HepG2 (cell line): Measurements from ENCODE around the gene KAT7. TPM values are rescaled to one million over a fixed set of nuclear protein-coding genes. Genes with fewer than 3 reads are reported as not detected.

Source experiments
- PATZ1 ChIP-seq: sonication (generic); formaldehyde crosslinking; IDR thresholded peaks from 2 replicates; pipeline ENCODE4 v1.4.0; 2020; ENCODE audit warnings: missing genetic modification reagents
- POGK ChIP-seq: sonication (generic); formaldehyde crosslinking; conservative IDR thresholded peaks from 2 replicates; pipeline ENCODE4 v1.8.0; 2022; ENCODE audit warnings: mild to moderate bottlenecking, moderate library complexity, missing genetic modification reagents
- ZBTB40 ChIP-seq, 2 experiments: fragments of 450-650 bp in 1 of 2; sonication (generic) in 1 of 2; formaldehyde crosslinking in 1 of 2; IDR thresholded peaks; 2 replicates each; pipeline versions ENCODE4 v1.6.1 to v1.8.0; 2016 to 2022; ENCODE audit warnings: antibody characterized with exemption in 1 of 2, mild to moderate bottlenecking in 1 of 2, missing genetic modification reagents in 1 of 2
- ZBTB7B ChIP-seq: sonication (generic); formaldehyde crosslinking; IDR thresholded peaks from 2 replicates; pipeline ENCODE4 v1.4.0; 2020; ENCODE audit warnings: missing genetic modification reagents
- ZNF407 ChIP-seq: sonication (generic); formaldehyde crosslinking; IDR thresholded peaks from one replicate; pipeline ENCODE4 v1.5.1; 2020; ENCODE audit warnings: mild to moderate bottlenecking, missing genetic modification reagents; ENCODE audit errors: not compliant biosample characterization
- polyA plus RNA-seq, 8 experiments: library from polyadenylated mRNA; depleted of rRNA in 3 of 8; stranded (reverse) in 7 of 8; unstranded in 1 of 8; fragments of >200 nt; fragmentation: Illumina TruSeq in 4 of 8; extraction: Trizol in 4 of 8; gene quantifications; 2 replicates each; pipeline versions ENCODE4 v1.2.1 to v1.2.3, GENCODE V29; 2011 to 2016; ENCODE audit warnings: low read depth in 4 of 8, missing spikeins in 1 of 8, mixed read lengths in 1 of 8; ENCODE audit not compliant: insufficient read depth in 1 of 8
- total RNA-seq, 5 experiments: library from RNA; depleted of rRNA; stranded (reverse); fragments of >200 nt; fragmentation: Illumina TruSeq; extraction: Trizol; gene quantifications; 2 replicates each; pipeline ENCODE4 v1.2.3, GENCODE V29; 2016; ENCODE audit warnings: low read depth in 1 of 5

Gene KAT7
- total and polyA plus RNA-seq, 2 of the 13 experiments (the other 11 are each of a cell fraction or from before 2014, with no cell fraction given) = 21.2 to 39.2 TPM

- TF ChIP-seq ZBTB40 (IDR thresholded peaks at IDR 0.05) = no peak
- 0 out of 2 replicates have a peak, but pooled peaks have one; percentile 26 for TF ChIP-seq ZBTB40 (CRISPR knock-in tag; IDR thresholded peaks at IDR 0.05)
- peak; percentile 88 for TF ChIP-seq PATZ1 (CRISPR knock-in tag)
- peak; percentile 48; the same call in 1 of the 2 replicates for TF ChIP-seq ZBTB7B (CRISPR knock-in tag)
- peak; percentile 9 for TF ChIP-seq ZNF407 (CRISPR knock-in tag)
- TF ChIP-seq POGK (CRISPR knock-in tag) = 0 out of 2 replicates have a peak, but pooled peaks have one; percentile 51
Observed at GRCh38 chr17:49862781-49863331, 74.4 kb downstream of the KAT7 start (continued).
